Measurements from ENCODE around the gene HAUS5. TPM values are rescaled to one million over a fixed set of nuclear protein-coding genes. Genes with fewer than 3 reads are reported as not detected.
A peak's percentile ranks its signal among the peaks of the same experiment; 100 is the strongest.

The HAUS5 gene
- total RNA-seq, 1 experiment from 2014 or later: 33.5 TPM

GRCh38 chr19:35628565-35629331 lies 16.2 kb downstream of the HAUS5 start, which contains the start of gene RBM42:
Gene RBM42 (plus strand): TSS chr19:35629036. CDS start chr19:35629154, 118 bp downstream.
- H3K4me1 ChIP-seq (ENCODE audit: insufficient read depth, low read length, poor library complexity, severe bottlenecking): peaks cover 7% of the 10 kb centered on the region
- POLR2A ChIA-PET (ENCODE audit: low non-redundant PET): interaction anchor here (0.6 kb wide), 1 partner anchor 36 kb away, joined by 3 read pairs; no protein-coding TSS in a partner anchor
- DNase-seq (ENCODE audit: low spot score): peak; percentile 99
- no peaks in the 10 kb centered on the region for H3K9me3 ChIP-seq (ENCODE audit: low read depth, low read length, poor library complexity, severe bottlenecking)
- peak within 1 kb of the TSS; percentile 99 for H3K4me3 ChIP-seq (ENCODE audit: low read depth, low read length, poor library complexity, severe bottlenecking)
- no TSS peak for BruUV-seq (replicated peaks)
- TF ChIP-seq CTCF (conservative IDR thresholded peaks at IDR 0.05; ENCODE audit: low read depth, low read length) (no peak), EZH2 (IDR thresholded peaks at IDR 0.05; ENCODE audit: borderline replicate concordance, low read depth, low read length, poor library complexity, severe bottlenecking) (no peak)
- intact Hi-C loops (cut with micrococcal nuclease; ENCODE audit: unreplicated experiment): no loop called here
- CTCF ChIA-PET: no interaction called here
- H3K27ac ChIP-seq (ENCODE audit: low read depth, low read length, poor library complexity, severe bottlenecking): peak within 1 kb of the TSS; percentile 86
- H3K27me3 ChIP-seq (replicated peaks; ENCODE audit: insufficient read depth, low read depth, low read length, poor library complexity): no peaks in the 10 kb centered on the region
- H3K36me3 ChIP-seq (ENCODE audit: insufficient read depth, low read length, poor library complexity, severe bottlenecking): peaks cover 32% of the 10 kb centered on the region

- peaks cover 7% of the 10 kb centered on the region for H3K4me1 ChIP-seq (ENCODE audit: insufficient read depth, low read length, poor library complexity, severe bottlenecking)
- intact Hi-C loops (cut with micrococcal nuclease; ENCODE audit: unreplicated experiment): no loop called here
- TF ChIP-seq EZH2 (IDR thresholded peaks at IDR 0.05; ENCODE audit: borderline replicate concordance, low read depth, low read length, poor library complexity, severe bottlenecking): no peak
- TF ChIP-seq CTCF (conservative IDR thresholded peaks at IDR 0.05; ENCODE audit: low read depth, low read length): no peak
- BruUV-seq (replicated peaks): TSS peak; percentile 52
- peak overlapping the region; percentile 86 for H3K27ac ChIP-seq (ENCODE audit: low read depth, low read length, poor library complexity, severe bottlenecking)
- no peaks in the 10 kb centered on the region for H3K9me3 ChIP-seq (ENCODE audit: low read depth, low read length, poor library complexity, severe bottlenecking)
- peak overlapping the region; percentile 99 for H3K4me3 ChIP-seq (ENCODE audit: low read depth, low read length, poor library complexity, severe bottlenecking)
- H3K27me3 ChIP-seq (replicated peaks; ENCODE audit: insufficient read depth, low read depth, low read length, poor library complexity): no peaks in the 10 kb centered on the region
- no peak for DNase-seq (ENCODE audit: low spot score)
- CTCF ChIA-PET: no interaction called here
- peaks cover 37% of the 10 kb centered on the region for H3K36me3 ChIP-seq (ENCODE audit: insufficient read depth, low read length, poor library complexity, severe bottlenecking)
- POLR2A ChIA-PET (ENCODE audit: low non-redundant PET): no interaction called here
Observed at GRCh38 chr19:35629332-35629633, 16.7 kb downstream of the HAUS5 start.

- POLR2A ChIA-PET (ENCODE audit: low non-redundant PET): no interaction called here
- H3K4me1 ChIP-seq (ENCODE audit: insufficient read depth, low read length, poor library complexity, severe bottlenecking): no peaks in the 10 kb centered on the region
- H3K36me3 ChIP-seq (ENCODE audit: insufficient read depth, low read length, poor library complexity, severe bottlenecking): peaks cover 63% of the 10 kb centered on the region
- H3K27ac ChIP-seq (ENCODE audit: low read depth, low read length, poor library complexity, severe bottlenecking): no peak overlapping the region
- H3K9me3 ChIP-seq (ENCODE audit: low read depth, low read length, poor library complexity, severe bottlenecking): no peaks in the 10 kb centered on the region
- intact Hi-C loops (cut with micrococcal nuclease; ENCODE audit: unreplicated experiment): no loop called here
- H3K4me3 ChIP-seq (ENCODE audit: low read depth, low read length, poor library complexity, severe bottlenecking): no peak overlapping the region
- no peak for DNase-seq (ENCODE audit: low spot score)
- CTCF ChIA-PET: no interaction called here
- no peak for TF ChIP-seq CTCF (conservative IDR thresholded peaks at IDR 0.05; ENCODE audit: low read depth, low read length)
- no peak for TF ChIP-seq EZH2 (IDR thresholded peaks at IDR 0.05; ENCODE audit: borderline replicate concordance, low read depth, low read length, poor library complexity, severe bottlenecking)
- no TSS peak for BruUV-seq (replicated peaks)
- no peaks in the 10 kb centered on the region for H3K27me3 ChIP-seq (replicated peaks; ENCODE audit: insufficient read depth, low read depth, low read length, poor library complexity)
Observed at GRCh38 chr19:35633727-35634440, 21.3 kb downstream of the HAUS5 start.
